Right lobe of liver (tissue), 4 donors: ENCODE measurements around the gene RTP5.

ENCODE experiments used
- CTCF ChIP-seq, 4 donors: fragments of 200-600 bp in 3 of 4; fragments of 450-650 bp in 1 of 4; IDR thresholded peaks; one replicate each; pipeline versions ENCODE4 v1.5.1 to v1.8.0; 2016 to 2022; ENCODE audit warnings: antibody characterized with exemption in 4 of 4, mild to moderate bottlenecking in 2 of 4
- POLR2A ChIP-seq: fragments of 450-650 bp; IDR thresholded peaks from one replicate; pipeline ENCODE4 v1.6.1; 2017; ENCODE audit warnings: antibody characterized with exemption, mild to moderate bottlenecking
- donor health status: DM: no; HTN: no; CAD: no.
- donor health status: DM: no; HTN: no; CAD: no.
- donor health status: DM: no; HTN: yes; CAD: no.

DNA sequence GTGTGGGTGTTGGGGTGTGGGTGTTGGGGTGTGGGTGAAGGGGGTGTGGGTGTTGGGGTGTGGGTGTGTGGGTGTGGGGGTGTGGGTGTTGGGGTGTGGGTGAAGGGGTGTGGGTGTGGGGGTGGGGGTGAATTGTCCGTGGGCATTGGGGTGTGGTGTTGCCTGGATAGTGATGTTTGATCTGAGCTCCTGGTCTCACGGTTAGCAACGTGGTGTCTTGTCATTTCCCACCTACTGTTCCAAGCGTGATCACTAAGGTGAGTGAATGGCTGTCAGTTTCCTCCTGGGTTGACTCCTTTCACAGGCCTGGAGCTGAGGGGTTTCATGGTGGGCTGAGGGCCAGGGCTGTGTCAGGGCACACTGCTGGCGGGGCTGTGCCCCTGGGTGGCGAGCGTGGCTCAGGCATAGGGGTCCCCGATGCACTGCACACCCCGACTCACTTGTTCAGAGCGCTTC lies 27.2 kb downstream of the RTP5 start:
- TF ChIP-seq CTCF (IDR thresholded peaks at IDR 0.05): no peak
- no peak for TF ChIP-seq POLR2A
